ENCODE measurements around the gene ANKHD1. TPM values are rescaled to one million over a fixed set of nuclear protein-coding genes. Genes with fewer than 3 reads are reported as not detected.

Gene ANKHD1
- total RNA-seq, 2 donors from 2014 or later: 106 to 173 TPM

GRCh38 chr5:140509898-140510297 lies 108.3 kb downstream of the ANKHD1 start:
- Histone ChIP-seq H3K9me3 (no peaks in the 10 kb centered on the region), H3K27ac (no peak overlapping the region), H3K4me3 (no peak overlapping the region), H3K4me1 (ENCODE audit: control insufficient read depth in 1 of 2, low read depth in 2 of 2) (no peaks in the 10 kb centered on the region), H3K36me3 (peaks cover 73% of the 10 kb centered on the region), H3K27me3 (replicated peaks; ENCODE audit: insufficient read depth) (no peaks in the 10 kb centered on the region)
- ATAC-seq (ENCODE audit: insufficient number of reproducible peaks, low FRiP score, low read depth) (no peak), DNase-seq (ENCODE audit: low spot score) (no peak)
- no peak for TF ChIP-seq CTCF (IDR thresholded peaks at IDR 0.05)

- no peak for TF ChIP-seq CTCF (IDR thresholded peaks at IDR 0.05)
- Histone ChIP-seq H3K27ac (no peak overlapping the region), H3K36me3 (peaks cover 54% of the 10 kb centered on the region), H3K27me3 (replicated peaks; ENCODE audit: insufficient read depth) (no peaks in the 10 kb centered on the region), H3K4me1 (ENCODE audit: control insufficient read depth in 1 of 2, low read depth in 2 of 2) (no peaks in the 10 kb centered on the region), H3K4me3 (no peak overlapping the region), H3K9me3 (no peaks in the 10 kb centered on the region)
- DNase-seq (ENCODE audit: low spot score): no peak
- no peak for ATAC-seq (ENCODE audit: insufficient number of reproducible peaks, low FRiP score, low read depth)
These were observed 111.5 kb downstream of the ANKHD1 start for GRCh38 chr5:140513124-140513523.

GRCh38 chr5:140524003-140524402 lies 122.4 kb downstream of the ANKHD1 start:
- H3K36me3 ChIP-seq: peaks cover 27% of the 10 kb centered on the region
- TF ChIP-seq CTCF (IDR thresholded peaks at IDR 0.05): no peak
- H3K4me3 ChIP-seq: no peak overlapping the region
- DNase-seq (ENCODE audit: low spot score): no peak
- no peak for ATAC-seq (ENCODE audit: insufficient number of reproducible peaks, low FRiP score, low read depth)
- no peaks in the 10 kb centered on the region for H3K9me3 ChIP-seq
- H3K27me3 ChIP-seq (replicated peaks; ENCODE audit: insufficient read depth): no peaks in the 10 kb centered on the region
- no peaks in the 10 kb centered on the region for H3K4me1 ChIP-seq (ENCODE audit: control insufficient read depth in 1 of 2, low read depth in 2 of 2)
- no peak overlapping the region for H3K27ac ChIP-seq

GRCh38 chr5:140540227-140540626 lies 138.6 kb downstream of the ANKHD1 start:
- no peak for TF ChIP-seq CTCF (IDR thresholded peaks at IDR 0.05)
- no peak for DNase-seq (ENCODE audit: low spot score)
- Histone ChIP-seq H3K27ac (no peak overlapping the region), H3K4me3 (no peak overlapping the region), H3K36me3 (peaks cover 47% of the 10 kb centered on the region), H3K27me3 (replicated peaks; ENCODE audit: insufficient read depth) (no peaks in the 10 kb centered on the region), H3K9me3 (no peaks in the 10 kb centered on the region), H3K4me1 (ENCODE audit: control insufficient read depth in 1 of 2, low read depth in 2 of 2) (no peaks in the 10 kb centered on the region)
- no peak for ATAC-seq (ENCODE audit: insufficient number of reproducible peaks, low FRiP score, low read depth)

- peaks cover 7 to 13% of the 10 kb centered on the region in 2 donors for H3K4me1 ChIP-seq (ENCODE audit: control insufficient read depth in 1 of 2, low read depth in 2 of 2)
- no peak for ATAC-seq (ENCODE audit: insufficient number of reproducible peaks, low FRiP score, low read depth)
- no peaks in the 10 kb centered on the region for H3K27me3 ChIP-seq (replicated peaks; ENCODE audit: insufficient read depth)
- H3K36me3 ChIP-seq: peaks cover 43% of the 10 kb centered on the region
- no peak for TF ChIP-seq CTCF (IDR thresholded peaks at IDR 0.05)
- no peaks in the 10 kb centered on the region for H3K9me3 ChIP-seq
- no peak overlapping the region for H3K27ac ChIP-seq
- DNase-seq (ENCODE audit: low spot score): no peak
- no peak overlapping the region for H3K4me3 ChIP-seq
These were observed 141.3 kb downstream of the ANKHD1 start for GRCh38 chr5:140542972-140543371.
